ENCODE results near the gene KIAA1328. TPM values are rescaled to one million over a fixed set of nuclear protein-coding genes. Genes with fewer than 3 reads are reported as not detected.

KIAA1328 gene
- total and polyA plus RNA-seq, 2 experiments from 2014 or later: 3.5 to 3.9 TPM

DNA sequence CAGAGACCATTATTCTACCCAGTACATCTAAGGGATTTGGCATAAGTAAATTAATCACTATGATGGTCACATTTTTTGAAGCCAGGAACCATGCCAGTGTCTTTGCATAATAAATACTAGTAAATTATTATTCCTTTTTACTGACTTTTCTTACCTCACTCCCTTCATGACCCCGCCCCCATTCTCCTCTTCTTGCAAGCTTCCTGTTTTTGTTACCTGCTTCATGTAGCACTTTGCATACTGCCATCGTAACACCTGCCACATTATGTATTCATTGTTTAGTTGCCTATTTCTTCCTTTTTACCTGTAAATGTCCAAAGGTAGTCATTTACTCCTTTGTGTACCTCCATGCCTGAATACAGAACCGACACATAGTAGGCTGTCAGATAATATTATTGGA is 309.5 kb downstream of the KIAA1328 start:
- Histone ChIP-seq H3K9me3 (ENCODE audit: low read depth) (no peaks in the 10 kb centered on the region), H3K9me2 (ENCODE audit: insufficient read depth) (no peaks in the 10 kb centered on the region), H3K4me3 (no peak overlapping the region), H3K27ac (no peak overlapping the region), H3K27me3 (replicated peaks; ENCODE audit: insufficient read depth) (no peaks in the 10 kb centered on the region), H3K79me2 (ENCODE audit: insufficient read depth) (no peaks in the 10 kb centered on the region), H3F3A (ENCODE audit: insufficient read depth) (no peaks in the 10 kb centered on the region), H4K20me1 (ENCODE audit: insufficient read depth) (no peaks in the 10 kb centered on the region), H3K9ac (no peak overlapping the region), H2AFZ (no peak overlapping the region), H3K36me3 (ENCODE audit: low read depth) (no peaks in the 10 kb centered on the region), H3K4me2 (ENCODE audit: unreplicated experiment) (no peak overlapping the region), H3K4me1 (ENCODE audit: insufficient read depth) (no peaks in the 10 kb centered on the region)
- no peak for DNase-seq
- in situ Hi-C loops (cut with MboI): no loop called here
- TF ChIP-seq EZH2 (IDR thresholded peaks at IDR 0.05; ENCODE audit: insufficient read depth, poor library complexity, severe bottlenecking) (no peak), EZH2phosphoT487 (IDR thresholded peaks at IDR 0.05; ENCODE audit: insufficient read depth, low read depth) (no peak)
- WGBS, 2 experiments (ENCODE audit: low coverage in 1 of 2, low lambda C conversion rate in 2 of 2, missing lambda C conversion rate in 2 of 2): 47 to 51% methylated on average over 3 of the region's 3 CpGs

DNA sequence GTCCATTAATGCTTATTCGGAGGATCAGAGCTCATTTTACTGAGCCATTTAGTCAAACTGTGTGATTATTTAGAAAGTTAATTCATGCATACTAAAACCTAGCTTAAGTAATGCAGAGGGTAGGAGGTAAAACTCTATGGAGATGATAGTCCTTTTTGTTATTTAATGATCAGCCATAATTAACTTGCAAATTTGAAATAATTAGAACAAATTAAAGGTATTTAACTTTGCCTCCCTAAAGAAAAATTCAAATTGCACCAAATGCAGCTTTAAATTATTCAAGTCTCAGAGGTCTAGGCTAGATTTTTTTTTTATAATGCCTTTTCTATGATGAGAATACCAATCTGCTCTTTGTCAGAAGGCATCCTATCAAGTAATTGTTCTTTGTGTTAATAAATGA is 310.9 kb downstream of the KIAA1328 start:
- in situ Hi-C loops (cut with MboI): no loop called here
- no peaks in the 10 kb centered on the region for H3K4me1 ChIP-seq (ENCODE audit: insufficient read depth)
- H4K20me1 ChIP-seq (ENCODE audit: insufficient read depth): no peaks in the 10 kb centered on the region
- H3K9ac ChIP-seq: no peak overlapping the region
- no peaks in the 10 kb centered on the region for H3F3A ChIP-seq (ENCODE audit: insufficient read depth)
- no peaks in the 10 kb centered on the region for H3K9me3 ChIP-seq (ENCODE audit: low read depth)
- H3K27ac ChIP-seq: no peak overlapping the region
- H3K9me2 ChIP-seq (ENCODE audit: insufficient read depth): no peaks in the 10 kb centered on the region
- TF ChIP-seq EZH2 (IDR thresholded peaks at IDR 0.05; ENCODE audit: insufficient read depth, poor library complexity, severe bottlenecking) (no peak), EZH2phosphoT487 (IDR thresholded peaks at IDR 0.05; ENCODE audit: insufficient read depth, low read depth) (no peak)
- DNase-seq: no peak
- no peaks in the 10 kb centered on the region for H3K27me3 ChIP-seq (replicated peaks; ENCODE audit: insufficient read depth)
- no peak overlapping the region for H3K4me3 ChIP-seq
- WGBS, 2 experiments (ENCODE audit: low coverage in 1 of 2, low lambda C conversion rate in 2 of 2, missing lambda C conversion rate in 2 of 2): 73 to 92% methylated on average over 1 of the region's 1 CpG
- H3K79me2 ChIP-seq (ENCODE audit: insufficient read depth): no peaks in the 10 kb centered on the region
- H3K4me2 ChIP-seq (ENCODE audit: unreplicated experiment): no peak overlapping the region
- no peaks in the 10 kb centered on the region for H3K36me3 ChIP-seq (ENCODE audit: low read depth)
- H2AFZ ChIP-seq: no peak overlapping the region

DNA sequence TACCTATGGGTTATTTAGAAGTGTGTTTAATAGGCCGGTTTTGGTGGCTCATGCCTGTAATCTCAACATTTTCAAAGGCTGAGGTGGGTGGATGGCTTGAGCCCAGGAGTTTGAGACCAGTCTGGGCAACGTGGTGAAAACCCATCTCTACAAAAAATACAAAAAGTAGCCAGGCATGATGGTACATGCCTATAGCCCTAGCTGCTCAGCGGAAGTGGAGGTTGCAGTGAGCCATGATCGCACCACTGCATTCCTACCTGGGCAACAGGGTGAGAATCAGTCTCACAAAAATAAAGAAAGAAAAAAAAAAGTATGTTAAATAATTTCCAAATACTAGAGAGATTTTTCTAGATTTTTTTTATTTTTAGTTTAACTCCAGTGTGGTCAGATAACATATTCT is 316.0 kb downstream of the KIAA1328 start:
- H3K9ac ChIP-seq: no peak overlapping the region
- H3K27ac ChIP-seq: no peak overlapping the region
- H3K4me1 ChIP-seq (ENCODE audit: insufficient read depth): no peaks in the 10 kb centered on the region
- H3K4me3 ChIP-seq: no peak overlapping the region
- H4K20me1 ChIP-seq (ENCODE audit: insufficient read depth): no peaks in the 10 kb centered on the region
- in situ Hi-C loops (cut with MboI): no loop called here
- no peak overlapping the region for H3K4me2 ChIP-seq (ENCODE audit: unreplicated experiment)
- TF ChIP-seq EZH2 (IDR thresholded peaks at IDR 0.05; ENCODE audit: insufficient read depth, poor library complexity, severe bottlenecking) (no peak), EZH2phosphoT487 (IDR thresholded peaks at IDR 0.05; ENCODE audit: insufficient read depth, low read depth) (no peak)
- H3K9me3 ChIP-seq (ENCODE audit: low read depth): no peaks in the 10 kb centered on the region
- H3K9me2 ChIP-seq (ENCODE audit: insufficient read depth): no peaks in the 10 kb centered on the region
- H3K36me3 ChIP-seq (ENCODE audit: low read depth): no peaks in the 10 kb centered on the region
- H2AFZ ChIP-seq: no peak overlapping the region
- no peaks in the 10 kb centered on the region for H3F3A ChIP-seq (ENCODE audit: insufficient read depth)
- no peak for DNase-seq
- WGBS, 2 experiments (ENCODE audit: low coverage in 1 of 2, low lambda C conversion rate in 2 of 2, missing lambda C conversion rate in 2 of 2): 82 to 85% methylated on average over 4 of the region's 4 CpGs
- H3K79me2 ChIP-seq (ENCODE audit: insufficient read depth): no peaks in the 10 kb centered on the region
- no peaks in the 10 kb centered on the region for H3K27me3 ChIP-seq (replicated peaks; ENCODE audit: insufficient read depth)

DNA sequence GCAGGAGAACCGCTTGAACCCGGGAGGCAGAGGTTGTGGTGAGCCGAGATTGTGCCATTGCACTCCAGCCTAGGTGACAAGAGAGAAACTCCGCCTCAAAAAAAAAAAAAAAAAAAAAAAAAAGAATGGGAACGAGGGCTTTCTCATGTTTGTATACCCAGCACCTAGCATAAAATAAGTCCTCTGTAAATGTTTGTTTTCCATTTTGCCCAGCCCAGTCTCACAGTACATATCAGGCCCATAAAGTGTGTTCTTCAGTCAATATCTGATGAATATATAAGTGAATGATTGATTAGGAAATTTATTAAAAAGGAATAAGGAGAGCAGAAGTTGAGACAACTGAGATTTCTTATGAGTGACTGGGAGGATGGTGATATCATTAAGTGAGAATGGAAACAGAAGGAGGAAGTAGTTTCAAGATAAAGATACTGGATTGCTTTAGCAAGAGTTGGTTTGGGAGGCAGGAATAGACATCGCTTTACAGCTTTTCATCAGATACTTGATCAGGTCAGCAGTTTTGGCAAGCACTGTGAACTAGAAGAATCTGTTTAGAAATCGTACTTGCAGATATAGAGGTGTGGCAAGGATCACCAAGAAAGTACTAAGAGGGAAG is 327.5 kb downstream of the KIAA1328 start:
- 75 to 81% methylated on average over 5 to 7 of the region's 7 CpGs for WGBS, 2 experiments (ENCODE audit: low coverage in 1 of 2, low lambda C conversion rate in 2 of 2, missing lambda C conversion rate in 2 of 2)

More for the DNA sequence above, 327.5 kb downstream of the KIAA1328 start:
- Histone ChIP-seq H3K79me2 (ENCODE audit: insufficient read depth) (no peaks in the 10 kb centered on the region), H3K9me3 (ENCODE audit: low read depth) (no peaks in the 10 kb centered on the region), H3K4me1 (ENCODE audit: insufficient read depth) (no peaks in the 10 kb centered on the region), H3K9me2 (ENCODE audit: insufficient read depth) (no peaks in the 10 kb centered on the region), H3K27me3 (replicated peaks; ENCODE audit: insufficient read depth) (no peaks in the 10 kb centered on the region), H2AFZ (no peak overlapping the region), H3K36me3 (ENCODE audit: low read depth) (no peaks in the 10 kb centered on the region), H3K4me3 (no peak overlapping the region), H4K20me1 (ENCODE audit: insufficient read depth) (no peaks in the 10 kb centered on the region), H3F3A (ENCODE audit: insufficient read depth) (no peaks in the 10 kb centered on the region), H3K27ac (no peak overlapping the region), H3K4me2 (ENCODE audit: unreplicated experiment) (no peak overlapping the region), H3K9ac (no peak overlapping the region)
- no peak for DNase-seq
- no peak for TF ChIP-seq EZH2phosphoT487 (IDR thresholded peaks at IDR 0.05; ENCODE audit: insufficient read depth, low read depth)
- no peak for TF ChIP-seq EZH2 (IDR thresholded peaks at IDR 0.05; ENCODE audit: insufficient read depth, poor library complexity, severe bottlenecking)
- in situ Hi-C loops (cut with MboI): no loop called here
